Pericardium fibroblast (primary cell): ENCODE measurements around the gene CCDC174. TPM values are rescaled to one million over a fixed set of nuclear protein-coding genes. Genes with fewer than 3 reads are reported as not detected.

Source experiments
- total RNA-seq: library from RNA; depleted of rRNA; stranded (reverse); fragments of >200 nt; gene quantifications from 2 replicates; pipeline ENCODE4 v1.2.3, GENCODE V29; 2015

The CCDC174 gene
- 7.1 and 9.6 TPM in 2 replicates for total RNA-seq

GRCh38 chr3:14651440-14652251 is at the start of gene CCDC174:
Gene CCDC174, plus strand, starts transcription at chr3:14651762. Its CDS starts 75 bp downstream, at chr3:14651837.

DNA sequence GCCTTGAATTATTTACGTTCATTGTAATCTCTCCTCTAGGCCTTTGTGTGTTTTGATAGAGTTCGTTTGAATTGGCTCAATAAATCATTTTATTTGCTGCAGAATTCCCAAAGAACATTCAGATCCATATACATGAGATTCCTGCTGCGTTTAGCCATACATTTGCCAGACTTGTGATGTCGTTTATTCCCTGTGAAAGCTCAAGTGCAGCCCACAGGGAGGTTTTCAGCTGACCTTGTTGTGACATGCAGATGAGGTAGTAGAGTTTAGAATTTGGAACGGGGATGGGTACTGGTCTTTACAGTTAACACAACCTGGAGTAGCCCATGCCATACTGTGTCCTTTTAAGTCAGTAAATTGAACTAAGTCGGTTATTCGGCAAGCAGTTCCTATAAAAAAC is 23.3 kb downstream of the CCDC174 start, which contains the start of gene C3orf20:
TSS of gene C3orf20 (plus strand) at position 301 of the 400 bp plus-strand sequence. CDS start 7,573 bp downstream, outside the sequence.

Other genes with a start within 250 kb of the CCDC174 start
- gene SLC6A6, start 249.2 kb upstream of the CCDC174 start, total RNA-seq: 4.1 and 4.3 TPM in 2 replicates
- 0.17 TPM in 1 of 2 replicates, not detected in the other for gene GRIP2, start 111.4 kb upstream of the CCDC174 start, total RNA-seq
- 0.09 and 0.35 TPM in 2 replicates for gene C3orf20, start 23.4 kb downstream of the CCDC174 start, total RNA-seq
- 1.2 and 1.8 TPM in 2 replicates for gene FGD5, start 167.2 kb downstream of the CCDC174 start, total RNA-seq